Adrenal gland (tissue), 5 donors: ENCODE data around the gene RAD51D.

Experiments
- POLR2A ChIP-seq, 2 donors: fragments of 450-650 bp; IDR thresholded peaks; one replicate each; pipeline ENCODE4 v1.6.1; 2017; ENCODE audit warnings: antibody characterized with exemption in 2 of 2, mild to moderate bottlenecking in 2 of 2, moderate library complexity in 1 of 2
- TF ChIP-seq, protein P1 (sequence below), 6 experiments: fragments of 450-650 bp in 4 of 6; fragments of 200-600 bp in 2 of 6; sonication (generic) in 1 of 6; IDR thresholded peaks; 1 replicate in 5 of 6; 2 replicates in 1 of 6; pipeline versions ENCODE4 v1.5.1 to v1.8.0; 2016 to 2021; ENCODE audit warnings: antibody characterized with exemption in 6 of 6, mild to moderate bottlenecking in 2 of 6, moderate library complexity in 1 of 6
- donor health status: DM: no; HTN: no; CAD: no.

DNA sequence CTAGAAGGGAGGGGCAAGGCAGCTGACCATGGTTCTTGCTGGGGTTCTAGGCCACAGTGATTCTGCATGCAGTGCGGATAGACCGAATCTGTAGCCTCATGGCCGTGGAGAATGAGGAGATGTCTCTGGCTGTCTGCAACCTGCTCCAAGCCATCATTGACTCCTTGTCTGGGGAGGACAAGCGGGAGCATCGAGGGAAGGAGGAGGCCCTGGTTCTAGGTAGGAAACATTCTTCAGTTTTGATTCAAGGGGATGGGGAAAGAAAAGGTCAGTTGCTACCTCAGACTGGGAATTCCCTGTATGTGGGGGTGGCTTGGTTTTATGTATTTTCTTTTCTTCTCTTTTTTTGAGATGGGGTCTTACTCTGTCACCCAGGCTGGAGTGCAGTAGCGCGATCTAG is 35.6 kb upstream of the RAD51D start:
- TF ChIP-seq, protein P1, sequence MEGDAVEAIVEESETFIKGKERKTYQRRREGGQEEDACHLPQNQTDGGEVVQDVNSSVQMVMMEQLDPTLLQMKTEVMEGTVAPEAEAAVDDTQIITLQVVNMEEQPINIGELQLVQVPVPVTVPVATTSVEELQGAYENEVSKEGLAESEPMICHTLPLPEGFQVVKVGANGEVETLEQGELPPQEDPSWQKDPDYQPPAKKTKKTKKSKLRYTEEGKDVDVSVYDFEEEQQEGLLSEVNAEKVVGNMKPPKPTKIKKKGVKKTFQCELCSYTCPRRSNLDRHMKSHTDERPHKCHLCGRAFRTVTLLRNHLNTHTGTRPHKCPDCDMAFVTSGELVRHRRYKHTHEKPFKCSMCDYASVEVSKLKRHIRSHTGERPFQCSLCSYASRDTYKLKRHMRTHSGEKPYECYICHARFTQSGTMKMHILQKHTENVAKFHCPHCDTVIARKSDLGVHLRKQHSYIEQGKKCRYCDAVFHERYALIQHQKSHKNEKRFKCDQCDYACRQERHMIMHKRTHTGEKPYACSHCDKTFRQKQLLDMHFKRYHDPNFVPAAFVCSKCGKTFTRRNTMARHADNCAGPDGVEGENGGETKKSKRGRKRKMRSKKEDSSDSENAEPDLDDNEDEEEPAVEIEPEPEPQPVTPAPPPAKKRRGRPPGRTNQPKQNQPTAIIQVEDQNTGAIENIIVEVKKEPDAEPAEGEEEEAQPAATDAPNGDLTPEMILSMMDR (IDR thresholded peaks at IDR 0.05) = no peak
- TF ChIP-seq POLR2A (IDR thresholded peaks at IDR 0.05) = no peak
